GM19043 (cell line): Measurements from ENCODE around the gene CCR9.

Experiments used
- ATAC-seq: cut with Tn5 transposase; IDR thresholded peaks from one replicate; pipeline ENCODE4 v1.9.1; 2021; ENCODE audit warnings: low read depth; ENCODE audit not compliant: unreplicated experiment

Gene CCR9

GRCh38 chr3:45950686-45951600 is 64.6 kb downstream of the CCR9 start:
- no peak for ATAC-seq

- ATAC-seq = no peak
Measured at GRCh38 chr3:45951946-45952345, 65.6 kb downstream of the CCR9 start.

GRCh38 chr3:45952456-45952855 is 66.1 kb downstream of the CCR9 start:
- no peak for ATAC-seq
